Hematopoietic multipotent progenitor cell treated with erythropoietin and hydrocortisone succinate and interleukin-3 and kit ligand, for 17 days (in vitro differentiated cells): ENCODE measurements around the gene PCYT2.

Experiments
- DNase-seq: peaks from one replicate; pipeline ENCODE4 v3.0.0-alpha.2; 2015; ENCODE audit warnings: low spot score

Gene PCYT2

GRCh38 chr17:81869221-81870130 lies 41.7 kb downstream of the PCYT2 start:
- DNase-seq: peak; percentile 52

GRCh38 chr17:81868674-81869220 lies 42.5 kb downstream of the PCYT2 start:
- DNase-seq: no peak

- DNase-seq: no peak
These were observed 43.1 kb downstream of the PCYT2 start for GRCh38 chr17:81867991-81868673.

GRCh38 chr17:81867170-81867990 lies 43.8 kb downstream of the PCYT2 start:
- no peak for DNase-seq

GRCh38 chr17:81866440-81867169 lies 44.6 kb downstream of the PCYT2 start:
- DNase-seq: no peak

GRCh38 chr17:81865733-81866439 lies 45.3 kb downstream of the PCYT2 start:
- no peak for DNase-seq

- DNase-seq: no peak
These were observed 45.9 kb downstream of the PCYT2 start for GRCh38 chr17:81865358-81865732.

- DNase-seq: no peak
These were observed 47.1 kb downstream of the PCYT2 start for GRCh38 chr17:81863833-81864768.

- DNase-seq: no peak
These were observed 48.0 kb downstream of the PCYT2 start for GRCh38 chr17:81863123-81863675.

GRCh38 chr17:81860756-81861568 lies 50.2 kb downstream of the PCYT2 start:
- DNase-seq: peak; percentile 100

- no peak for DNase-seq
These were observed 51.1 kb downstream of the PCYT2 start, which contains the start of gene P4HB for GRCh38 chr17:81859906-81860755. Gene P4HB (minus strand): TSS chr17:81860535. CDS start chr17:81860471, 64 bp downstream.

GRCh38 chr17:81858967-81859905 lies 52.0 kb downstream of the PCYT2 start:
- peak; percentile 37 for DNase-seq

- DNase-seq: no peak
These were observed 52.8 kb downstream of the PCYT2 start for GRCh38 chr17:81858170-81858966.

GRCh38 chr17:81854974-81855774 lies 56.0 kb downstream of the PCYT2 start:
- DNase-seq: peak; percentile 41

GRCh38 chr17:81852237-81852636 lies 59.0 kb downstream of the PCYT2 start:
- no peak for DNase-seq
